Measurements from ENCODE around the gene ETV7. TPM values are rescaled to one million over a fixed set of nuclear protein-coding genes. Genes with fewer than 3 reads are reported as not detected.
A peak's percentile ranks its signal among the peaks of the same experiment; 100 is the strongest.
"Not testable (repeated sequence)": the region's sequence is repeated elsewhere in the genome, so short reads cannot be mapped to it uniquely, and the experiment has no call there.

The ETV7 gene
- total RNA-seq, 1 donor from 2014 or later: not detected

DNA sequence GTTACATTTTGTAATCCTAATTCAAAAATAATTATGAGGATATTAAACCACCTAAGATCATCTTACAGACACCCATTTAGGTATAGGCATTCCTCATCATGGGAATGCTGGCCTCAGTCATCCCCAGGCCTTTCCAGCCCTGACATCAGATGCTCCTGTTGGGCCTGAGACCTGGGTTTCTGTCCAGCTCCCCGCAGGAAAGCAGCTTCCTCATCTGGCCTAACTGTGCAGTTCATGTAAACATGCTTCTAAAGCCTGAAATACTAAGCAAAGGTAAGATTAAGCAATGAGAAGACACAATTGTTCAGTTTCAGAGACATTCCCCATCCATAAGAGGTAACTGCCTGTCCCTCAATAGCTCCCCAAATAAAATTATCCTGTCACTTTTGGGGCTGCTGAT lies 19.0 kb downstream of the ETV7 start:
- no peak for DNase-seq (ENCODE audit: low spot score in 2 of 2)
- FAIRE-seq: no peak

DNA sequence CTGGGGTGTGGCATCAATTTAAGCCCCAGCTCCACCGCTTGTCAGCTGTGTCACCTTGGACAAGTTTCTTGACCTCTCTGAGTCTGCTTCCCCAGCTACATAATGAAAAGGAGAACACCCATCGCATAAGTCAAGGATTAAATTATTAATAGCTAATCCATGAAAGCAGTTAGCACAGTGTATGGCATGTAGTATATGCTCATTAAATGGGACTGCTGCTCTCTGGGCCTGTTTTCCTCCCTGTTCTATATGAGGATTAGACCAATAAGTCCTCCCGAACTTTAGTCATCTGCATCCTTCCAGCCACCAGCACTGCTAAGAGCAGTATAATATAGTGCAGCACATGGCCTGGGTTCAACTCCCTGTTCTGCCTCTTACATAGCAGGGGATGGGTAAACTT lies 19.7 kb downstream of the ETV7 start:
- DNase-seq (ENCODE audit: low spot score in 2 of 2) (no peak), FAIRE-seq (no peak)

GRCh38 chr6:36364669-36365479 lies 22.6 kb downstream of the ETV7 start:
- DNase-seq (ENCODE audit: low spot score in 2 of 2) (no peak), FAIRE-seq (no peak)

DNA sequence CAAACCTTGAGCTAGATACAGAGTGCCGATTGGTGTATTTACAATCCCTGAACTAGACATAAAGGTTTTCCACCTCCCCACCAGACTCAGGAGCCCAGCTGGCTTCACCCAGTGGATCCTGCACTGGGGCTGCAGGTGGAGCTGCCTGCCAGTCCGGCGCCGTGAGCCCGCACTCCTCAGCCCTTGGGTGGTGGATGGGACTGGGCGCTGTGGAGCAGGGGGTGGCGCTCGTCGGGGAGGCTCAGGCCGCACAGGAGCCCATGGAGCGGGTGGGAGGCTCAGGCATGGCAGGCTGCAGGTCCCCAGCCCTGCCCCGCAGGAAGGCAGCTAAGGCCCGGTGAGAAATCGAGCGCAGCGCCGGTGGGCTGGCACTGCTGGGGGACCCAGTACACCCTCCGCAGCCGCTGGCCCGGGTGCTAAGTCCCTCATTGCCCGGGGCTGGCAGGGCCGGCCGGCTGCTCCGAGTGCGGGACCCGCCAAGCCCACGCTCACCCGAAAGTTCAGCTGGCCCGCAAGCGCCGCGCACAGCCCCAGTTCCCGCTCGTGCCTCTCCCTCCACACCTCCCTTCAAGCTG lies 23.3 kb downstream of the ETV7 start:
- DNase-seq (ENCODE audit: low spot score in 2 of 2); FAIRE-seq: not testable (repeated sequence)

GRCh38 chr6:36363371-36363752 lies 24.1 kb downstream of the ETV7 start:
- not testable (repeated sequence) for DNase-seq (ENCODE audit: low spot score in 2 of 2); FAIRE-seq

DNA sequence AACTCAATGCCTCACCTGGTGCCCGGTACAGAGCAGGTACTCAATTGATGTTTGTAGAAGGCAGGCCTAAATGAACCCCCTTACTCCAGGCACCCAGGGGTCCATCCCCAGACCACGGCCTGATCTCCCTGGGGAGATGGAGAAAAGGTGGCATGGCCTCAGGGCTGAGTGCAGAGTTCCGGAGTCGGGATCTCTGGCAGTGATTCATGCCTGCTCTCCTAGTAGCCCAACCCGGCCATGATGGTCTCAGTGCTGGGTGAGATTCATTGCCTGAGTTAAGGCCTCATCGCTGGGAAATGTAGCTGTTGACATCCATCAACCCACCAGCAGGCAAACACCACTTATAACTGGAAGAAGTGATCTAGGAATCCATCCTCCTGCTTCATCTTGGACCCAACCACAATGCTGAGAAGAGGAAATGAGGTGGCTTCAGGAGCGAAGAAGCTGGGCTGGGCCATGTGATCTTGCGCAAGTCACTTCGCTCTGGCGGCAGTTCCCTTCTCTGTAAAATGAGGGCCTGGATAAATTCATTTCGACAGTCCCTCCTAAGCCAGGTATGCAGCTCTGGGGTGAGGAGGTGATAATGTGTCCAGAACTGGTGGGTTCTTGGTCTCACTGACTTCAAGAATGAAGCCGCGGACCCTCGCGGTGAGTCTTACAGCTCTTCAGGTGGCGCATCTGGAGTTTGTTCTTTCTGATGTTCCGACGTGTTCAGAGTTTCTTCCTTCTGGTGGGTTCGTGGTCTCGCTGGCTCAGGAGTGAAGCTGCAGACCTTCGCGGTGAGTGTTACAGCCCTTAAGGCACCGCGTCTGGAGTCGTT lies 24.7 kb downstream of the ETV7 start:
- no peak for FAIRE-seq
- DNase-seq (ENCODE audit: low spot score in 2 of 2): no peak

DNA sequence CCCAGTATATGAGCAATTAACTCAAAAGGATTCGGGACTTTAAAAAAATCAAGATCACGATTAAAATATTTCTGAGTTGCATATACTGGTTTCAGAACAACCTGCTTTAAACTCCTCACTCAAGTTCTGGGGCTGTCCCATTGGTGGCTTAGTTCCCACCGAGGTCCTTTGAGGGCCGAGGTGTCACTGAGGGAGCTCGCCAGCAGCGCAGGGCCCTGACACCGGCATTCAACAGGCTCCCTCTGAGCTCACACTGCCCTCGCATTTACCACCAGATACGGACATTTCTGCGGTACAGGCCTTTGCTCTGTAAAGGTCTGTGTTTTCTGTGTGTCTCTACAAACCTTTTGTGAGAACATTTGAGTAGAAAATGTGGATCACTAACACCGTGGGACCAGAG lies 26.4 kb downstream of the ETV7 start:
- FAIRE-seq (no peak), DNase-seq (ENCODE audit: low spot score in 2 of 2) (no peak)

- FAIRE-seq (no peak), DNase-seq (ENCODE audit: low spot score in 2 of 2) (peak; percentile 78 to 79)
Measured at GRCh38 chr6:36360241-36361054, 27.0 kb downstream of the ETV7 start.

DNA sequence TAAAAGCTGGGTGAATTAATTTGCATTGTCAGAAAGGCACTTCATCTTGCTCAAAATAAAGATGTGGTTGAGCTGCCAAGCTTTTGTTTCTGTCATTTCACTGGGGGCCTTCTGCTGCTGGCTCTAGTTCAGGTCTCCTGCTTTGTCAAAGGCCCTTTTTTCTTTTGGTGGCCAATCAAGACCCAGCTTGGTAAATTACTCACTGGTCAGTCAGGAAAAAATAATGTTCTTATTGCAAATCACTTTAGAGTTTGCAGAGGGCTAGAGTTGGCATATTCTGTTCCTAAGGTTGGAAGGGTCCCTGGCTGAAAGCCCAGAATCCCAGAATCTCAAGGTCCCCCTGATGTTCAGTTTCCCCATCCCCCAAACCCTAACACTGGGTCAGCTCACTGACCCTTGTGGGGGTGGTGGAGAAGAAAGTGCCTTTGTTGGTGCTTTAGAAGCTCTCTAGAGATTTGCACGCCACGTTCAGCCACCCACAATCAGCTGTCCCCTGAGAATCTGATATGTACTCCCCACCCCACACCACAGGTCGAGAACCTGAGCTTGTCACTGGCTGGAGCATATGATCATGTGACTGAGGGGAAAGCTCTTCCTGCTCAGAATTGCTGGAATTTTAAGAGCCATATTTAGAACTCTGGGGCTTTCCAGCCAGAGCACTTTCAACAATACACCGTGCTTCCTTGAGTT lies 29.1 kb downstream of the ETV7 start:
- peak in 1 of 2 donors; percentile 37 for DNase-seq (ENCODE audit: low spot score in 2 of 2)
- FAIRE-seq: no peak

DNA sequence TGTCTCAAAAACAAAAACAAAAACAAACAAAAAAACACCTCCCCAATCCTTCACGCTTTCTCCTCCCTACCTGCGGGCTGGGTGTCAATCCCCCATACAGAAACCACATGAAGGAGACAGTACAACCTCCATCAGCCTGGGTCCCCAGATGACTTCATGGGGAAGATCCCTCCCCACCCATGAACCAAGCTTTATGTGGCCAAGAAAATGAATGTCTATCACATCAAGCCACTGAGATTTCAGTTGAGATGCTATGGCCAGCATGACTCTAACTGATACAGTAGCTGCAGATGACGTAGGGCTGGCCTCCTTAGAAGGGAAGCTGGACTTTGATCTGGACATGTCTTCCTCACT lies 29.6 kb downstream of the ETV7 start:
- FAIRE-seq (no peak), DNase-seq (ENCODE audit: low spot score in 2 of 2) (no peak)

GRCh38 chr6:36355819-36356218 lies 31.6 kb downstream of the ETV7 start:
- no peak for FAIRE-seq
- no peak for DNase-seq (ENCODE audit: low spot score in 2 of 2)

DNA sequence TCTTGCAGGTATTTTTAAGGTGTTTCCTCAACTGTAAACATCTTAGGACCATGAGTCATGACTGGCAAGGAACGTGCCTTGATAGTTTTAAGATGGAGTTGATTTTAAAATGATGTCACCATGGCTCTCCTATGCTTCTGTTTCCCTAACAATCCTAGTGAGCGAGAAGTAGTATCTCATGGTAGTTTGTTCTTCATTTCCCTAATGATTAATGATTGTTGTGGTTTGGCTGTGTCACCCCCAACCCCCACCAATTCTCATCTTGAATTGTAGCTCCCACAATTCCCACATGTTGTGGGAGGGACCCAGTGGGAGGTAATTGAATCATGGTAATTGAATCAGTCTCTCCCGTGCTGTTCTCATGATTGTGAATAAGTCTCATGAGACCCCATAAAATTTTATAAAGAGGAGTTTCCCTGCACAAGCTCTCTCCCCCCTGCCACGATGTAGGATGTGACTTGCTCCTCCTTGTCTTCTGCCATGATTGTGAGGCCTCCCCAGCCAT lies 34.0 kb downstream of the ETV7 start:
- no peak for DNase-seq (ENCODE audit: low spot score in 2 of 2)
- FAIRE-seq: no peak

- DNase-seq (ENCODE audit: low spot score in 2 of 2) (no peak), FAIRE-seq (no peak)
Measured at GRCh38 chr6:36352477-36353157, 34.9 kb downstream of the ETV7 start.

- FAIRE-seq (no peak), DNase-seq (ENCODE audit: low spot score in 2 of 2) (no peak)
Measured at GRCh38 chr6:36350681-36351571, 36.5 kb downstream of the ETV7 start.

- FAIRE-seq: no peak
- no peak for DNase-seq (ENCODE audit: low spot score in 2 of 2)
Measured at GRCh38 chr6:36350082-36350481, 37.4 kb downstream of the ETV7 start.

- no peak for DNase-seq (ENCODE audit: low spot score in 2 of 2)
- FAIRE-seq: no peak
Measured at GRCh38 chr6:36349240-36349639, 38.2 kb downstream of the ETV7 start.

DNA sequence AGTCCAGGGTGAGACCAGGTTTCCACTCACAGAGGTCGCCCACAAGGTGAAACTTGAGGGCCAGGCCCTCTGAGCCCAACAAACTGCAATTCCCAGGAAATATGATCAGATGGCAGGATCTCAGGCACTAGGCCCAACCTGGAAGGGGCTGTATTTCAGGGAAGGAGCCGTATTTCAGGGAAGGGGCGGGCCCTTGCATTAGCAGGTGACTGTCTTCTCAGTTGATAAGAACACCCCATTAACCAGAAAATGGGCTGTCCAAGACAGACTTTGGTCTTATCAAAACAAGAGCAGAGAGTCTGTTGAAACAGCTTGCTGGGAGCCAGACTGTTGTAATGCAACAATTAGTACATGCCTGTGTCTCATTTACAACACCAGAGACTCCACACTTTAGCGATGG lies 39.8 kb downstream of the ETV7 start:
- no peak for DNase-seq (ENCODE audit: low spot score in 2 of 2)
- FAIRE-seq: no peak

All from frontal cortex (tissue), 4 donors.